Ureter (tissue), 1 donor: ENCODE results near the gene PPIL1. TPM values are rescaled to one million over a fixed set of nuclear protein-coding genes. Genes with fewer than 3 reads are reported as not detected.

Experiments
- DNase-seq: peaks from one replicate; pipeline ENCODE4 v3.0.0-alpha.2; 2020; ENCODE audit warnings: low spot score
- total RNA-seq: library from RNA; stranded (reverse); gene quantifications from one replicate; pipeline ENCODE4 v1.2.4, GENCODE V29; 2023
- donor health status: DM: yes; HTN: yes; CAD: no.

PPIL1 gene
- total RNA-seq, 1 donor from 2014 or later = 39.1 TPM

DNA sequence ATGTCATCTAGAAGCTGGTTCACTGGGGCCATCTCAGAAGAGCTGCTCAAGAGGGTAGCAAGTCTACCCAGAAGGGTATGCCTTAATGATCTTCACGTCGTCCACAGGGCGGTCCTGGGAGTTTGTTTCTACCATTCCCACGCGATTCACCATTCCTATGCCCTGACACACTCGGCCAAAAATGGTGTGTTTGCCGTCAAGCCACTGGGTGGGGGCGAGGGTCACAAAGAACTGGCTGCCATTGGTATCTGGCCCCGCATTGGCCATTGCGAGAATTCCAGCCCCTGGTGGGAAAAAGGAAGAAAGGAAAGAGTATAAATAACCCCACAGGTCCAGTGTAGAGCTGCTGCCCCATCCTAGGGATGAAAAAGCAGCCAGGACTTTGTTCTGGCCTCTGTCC, 18.9 kb downstream of the PPIL1 start:
- DNase-seq = no peak

DNA sequence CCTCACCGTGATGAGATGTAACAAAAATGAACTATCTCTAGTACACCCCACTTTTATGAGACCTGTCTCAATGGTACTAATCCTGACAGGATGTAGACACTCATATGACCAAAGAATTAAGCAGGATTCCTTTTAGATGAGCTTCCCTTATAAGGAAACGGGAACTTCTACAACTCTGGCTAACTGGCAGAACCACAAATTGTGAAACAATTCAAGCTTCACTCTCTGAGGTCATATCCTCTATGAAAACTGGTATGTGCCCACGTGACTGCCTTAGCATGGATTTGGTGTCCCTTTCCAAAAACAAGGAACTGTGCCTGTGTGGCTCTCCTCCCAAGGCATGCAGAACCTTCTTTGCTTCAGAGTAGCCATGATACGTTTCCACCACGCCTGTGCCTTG, 21.3 kb downstream of the PPIL1 start:
- DNase-seq = no peak

DNA sequence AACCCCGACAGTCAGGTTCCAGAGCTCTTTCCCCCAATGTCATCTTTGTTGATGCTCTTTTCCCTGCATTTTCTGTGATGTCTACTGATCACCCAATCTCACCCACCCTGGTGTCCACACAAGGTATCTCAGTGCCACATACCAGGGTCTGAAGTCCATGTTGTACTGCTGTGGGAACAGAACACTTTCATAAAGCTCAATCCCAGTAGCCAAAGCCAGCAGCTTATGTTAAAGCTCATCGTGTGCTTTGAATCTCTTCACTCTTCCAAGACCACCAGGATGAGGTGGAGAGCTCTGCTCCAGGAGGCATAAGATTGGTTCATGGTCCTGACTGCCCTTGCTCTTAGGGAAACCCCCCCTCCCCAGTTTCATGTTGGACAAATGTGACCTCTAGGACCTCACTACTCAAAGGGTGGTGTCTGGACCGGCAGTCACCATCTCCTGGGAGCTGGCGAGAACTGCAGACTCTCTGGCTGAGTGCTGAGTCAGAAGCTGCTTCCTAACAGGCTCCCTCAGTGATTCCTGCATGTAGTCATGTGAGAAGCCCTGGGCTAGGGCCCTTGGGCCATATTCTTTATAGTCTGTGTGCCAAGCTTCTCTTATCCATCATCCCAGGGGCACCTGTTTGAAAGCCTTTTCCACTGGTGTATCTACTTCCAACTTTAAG, 22.0 kb downstream of the PPIL1 start:
- no peak for DNase-seq

DNA sequence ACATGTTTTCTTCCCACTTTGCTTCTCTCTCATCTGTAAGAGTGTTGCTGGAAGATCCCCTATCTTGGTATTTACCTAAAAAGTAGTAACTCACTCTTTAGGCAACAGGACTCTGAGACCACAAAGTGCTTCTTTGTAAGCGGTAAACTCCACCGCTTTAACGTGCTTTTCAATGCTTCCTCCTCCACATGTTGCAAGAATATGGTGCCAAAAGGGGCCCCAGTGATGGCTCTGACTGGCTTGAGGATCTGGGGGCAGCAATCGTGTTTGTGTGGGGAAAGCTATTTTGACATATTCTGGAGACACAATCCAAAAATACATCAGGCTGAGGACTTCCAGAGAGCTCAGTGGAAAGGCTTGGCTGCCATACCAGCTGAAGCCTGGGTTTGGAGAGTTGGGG, 23.0 kb downstream of the PPIL1 start:
- DNase-seq = no peak

DNA sequence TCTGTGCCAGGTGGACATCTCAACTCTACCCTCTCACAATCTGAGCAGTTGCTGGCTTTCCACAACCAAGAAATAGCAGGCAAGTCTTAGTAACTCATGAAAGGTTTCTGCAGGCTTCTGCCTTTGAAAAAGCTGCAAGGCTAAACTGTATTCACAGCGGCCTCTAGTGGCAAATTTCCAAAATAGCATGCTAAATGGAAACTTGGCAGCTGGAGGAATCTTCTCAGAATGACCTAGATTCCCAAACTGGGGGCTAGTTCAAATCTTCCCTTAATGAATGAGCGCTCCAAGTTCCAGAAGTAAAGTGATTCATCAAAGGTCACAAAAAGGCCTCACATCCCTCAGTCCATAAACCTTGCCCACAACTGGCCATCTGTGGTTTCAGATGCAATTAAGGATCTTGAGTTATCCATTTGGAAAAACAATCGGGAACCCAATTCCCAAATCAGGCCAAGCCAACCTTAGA, 23.4 kb downstream of the PPIL1 start:
- peak; percentile 74 for DNase-seq

DNA sequence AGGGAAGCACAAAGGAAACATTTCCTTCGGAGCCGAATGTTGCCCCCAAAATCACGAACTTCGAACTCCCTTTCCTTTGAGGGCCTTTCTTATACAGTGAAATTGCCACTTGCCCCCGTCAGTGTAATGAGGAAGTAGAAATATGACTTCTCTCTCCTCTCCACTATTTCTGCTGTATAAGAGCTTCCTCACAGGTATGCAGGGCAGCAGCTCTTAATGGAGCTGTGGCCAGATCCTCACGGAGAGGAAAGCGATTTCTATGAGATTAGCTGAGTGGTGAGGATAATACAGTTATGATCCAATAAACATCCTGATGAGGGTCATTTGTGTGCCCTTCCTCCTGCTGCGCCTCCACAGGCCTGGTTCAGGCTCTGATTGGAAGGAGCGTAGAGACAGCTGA, 24.6 kb downstream of the PPIL1 start:
- DNase-seq = no peak

DNA sequence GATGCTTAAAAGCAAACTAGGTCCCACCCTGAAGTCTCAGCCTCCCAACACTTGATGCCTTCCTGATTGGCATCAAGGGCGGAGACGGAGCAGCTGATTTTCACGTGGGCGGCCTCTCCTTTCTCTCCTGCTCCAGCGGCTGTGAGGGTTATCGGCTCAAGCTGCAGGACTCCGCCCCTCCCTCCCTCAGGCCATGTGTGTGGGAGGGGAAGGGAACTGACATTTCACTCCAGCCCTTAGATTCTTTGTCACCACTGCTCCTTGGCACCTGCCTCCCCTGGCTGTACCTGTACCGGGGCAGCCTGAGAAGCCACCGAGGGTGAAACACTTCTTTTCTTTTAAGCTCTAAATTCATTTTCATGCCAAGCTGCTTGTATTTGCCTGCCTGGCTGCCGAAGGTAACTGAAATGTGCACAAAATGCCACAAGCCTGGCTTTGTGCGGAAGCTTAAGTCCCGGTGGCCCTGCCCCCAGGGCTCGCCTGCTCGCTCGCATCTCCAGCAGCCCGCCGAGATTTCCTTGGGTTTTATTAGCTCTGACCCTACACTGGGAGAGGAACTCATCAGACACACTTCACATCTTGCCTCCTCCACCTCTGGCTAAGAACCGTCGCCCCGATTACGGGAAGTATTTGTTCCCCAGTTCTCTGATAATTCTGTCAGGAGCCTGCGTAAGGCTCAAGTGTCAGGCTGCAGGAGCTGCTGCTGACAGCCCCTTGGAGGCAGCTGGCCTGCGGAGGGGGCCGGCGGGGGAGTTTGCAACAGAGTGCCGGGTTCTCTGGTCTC, 25.8 kb downstream of the PPIL1 start:
- DNase-seq = peak; percentile 77

DNA sequence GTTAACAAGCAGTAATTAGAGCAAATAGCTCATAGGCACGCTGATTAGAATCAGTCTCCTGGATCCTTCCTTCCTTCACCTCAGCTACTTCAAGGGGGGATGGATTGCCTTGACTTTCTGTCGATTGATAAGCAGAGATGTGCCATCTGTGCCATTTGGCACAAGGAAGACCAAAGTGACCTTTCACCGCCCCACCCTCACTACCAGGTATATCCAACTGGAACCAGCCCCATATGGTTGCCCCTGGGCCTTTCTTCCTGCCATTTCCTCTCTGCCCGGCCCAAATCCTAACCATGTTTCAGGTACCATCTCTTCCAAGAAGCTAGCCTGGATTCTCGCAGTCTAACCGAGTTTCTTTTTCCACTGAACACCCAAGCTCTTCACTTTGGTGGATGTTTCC, 26.6 kb downstream of the PPIL1 start:
- DNase-seq = no peak

DNA sequence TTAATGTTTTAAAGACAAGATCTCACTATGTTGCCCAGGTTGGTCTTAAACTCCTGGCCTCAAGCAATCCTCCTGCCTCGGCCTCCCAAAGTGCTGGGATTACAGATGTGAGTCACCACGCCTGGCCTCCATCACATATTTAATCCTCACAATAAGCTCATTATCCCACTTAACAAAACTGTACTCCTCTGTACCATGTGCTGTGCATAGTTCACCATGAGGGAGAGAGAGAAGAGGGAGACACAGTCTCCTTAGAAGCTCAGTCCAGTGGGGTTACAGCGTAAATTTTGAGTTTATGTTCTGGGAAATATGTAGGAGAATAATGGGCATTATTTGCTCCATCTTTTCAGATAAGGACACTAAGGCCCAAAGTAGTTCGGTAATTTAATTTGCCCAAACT, 27.5 kb downstream of the PPIL1 start:
- DNase-seq = no peak

DNA sequence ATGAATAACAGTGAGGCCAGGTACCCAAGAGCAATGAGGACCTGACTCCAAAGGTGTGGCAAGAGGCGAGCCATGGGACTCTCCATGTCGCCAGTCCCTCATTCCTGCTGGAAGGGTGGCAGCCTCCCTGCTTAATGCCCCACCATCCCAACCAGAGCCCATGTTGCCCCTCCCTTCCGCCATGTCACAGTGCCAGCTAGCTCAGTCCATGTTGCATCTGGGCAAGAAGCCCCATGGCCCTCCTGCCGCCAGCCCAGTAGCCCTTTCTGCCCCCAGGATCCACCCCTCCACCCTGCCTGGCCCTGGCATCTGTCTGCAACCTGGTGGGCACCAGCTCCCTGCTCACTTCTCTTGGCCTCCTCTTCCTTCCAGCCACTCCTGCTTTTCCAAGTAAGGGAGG, 29.4 kb downstream of the PPIL1 start:
- DNase-seq = no peak

DNA sequence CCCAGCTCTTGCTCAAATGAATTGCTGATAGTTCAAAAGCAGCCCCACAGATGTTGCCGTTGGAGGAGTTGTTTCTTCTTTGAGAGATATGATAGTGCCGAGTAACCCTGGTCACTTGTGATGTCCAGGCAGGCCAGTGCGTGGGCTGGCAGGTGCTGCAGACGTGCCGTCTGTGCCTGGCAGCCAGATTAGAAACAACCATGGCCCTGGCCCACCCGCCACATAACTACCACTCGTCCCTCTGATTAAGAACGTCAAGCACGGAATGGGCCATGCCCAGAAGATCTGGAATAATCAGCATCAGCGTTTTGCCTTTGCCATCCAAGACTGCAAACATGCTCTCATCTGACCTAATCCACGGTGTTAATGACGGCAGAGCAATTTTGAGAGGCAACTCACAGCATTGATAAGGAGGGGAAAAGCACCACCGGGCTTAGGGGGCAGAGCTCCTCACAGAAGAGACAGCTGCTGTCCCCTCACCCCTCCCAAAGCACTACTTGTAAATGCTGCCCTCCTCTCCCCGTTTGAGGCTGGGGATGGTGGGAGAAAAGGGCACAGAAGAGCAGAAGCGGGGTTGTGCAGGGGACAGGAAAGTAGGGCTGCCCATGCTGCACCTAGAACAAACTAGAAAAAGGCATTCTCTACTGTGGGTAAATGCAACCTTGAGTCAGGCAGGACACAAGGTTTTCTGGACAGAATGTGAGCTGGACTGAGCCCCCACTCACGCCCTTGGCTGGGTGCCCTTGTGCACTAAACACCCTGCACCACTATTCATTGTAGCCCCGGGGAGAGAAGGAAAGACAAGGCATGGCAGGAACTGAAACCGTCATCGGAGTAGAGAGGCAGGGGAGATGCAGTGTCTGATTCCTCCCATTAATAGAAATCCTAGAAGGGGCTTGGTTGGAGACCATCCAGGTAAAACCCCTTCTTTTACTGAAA, 30.1 kb downstream of the PPIL1 start:
- DNase-seq = no peak

DNA sequence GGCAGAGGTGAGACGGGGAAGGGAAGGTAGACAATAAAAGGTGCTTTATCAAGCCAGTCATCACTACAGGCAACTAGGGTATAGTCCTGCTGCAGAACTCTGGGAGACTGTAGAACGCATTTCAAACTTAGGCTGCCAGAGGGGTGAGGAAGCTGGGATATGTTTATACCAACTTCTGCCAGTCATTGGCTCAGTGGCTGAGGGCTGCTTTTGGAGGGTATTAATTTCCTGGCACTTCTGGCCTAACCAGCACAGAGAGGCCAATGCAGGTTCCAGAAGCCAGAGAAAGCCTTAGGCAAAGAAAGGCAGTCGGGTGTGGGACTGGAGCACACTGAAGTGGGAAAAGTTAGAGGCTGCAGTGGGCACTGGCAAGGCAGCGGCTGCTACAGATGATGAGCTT, 31.4 kb downstream of the PPIL1 start:
- no peak for DNase-seq

DNA sequence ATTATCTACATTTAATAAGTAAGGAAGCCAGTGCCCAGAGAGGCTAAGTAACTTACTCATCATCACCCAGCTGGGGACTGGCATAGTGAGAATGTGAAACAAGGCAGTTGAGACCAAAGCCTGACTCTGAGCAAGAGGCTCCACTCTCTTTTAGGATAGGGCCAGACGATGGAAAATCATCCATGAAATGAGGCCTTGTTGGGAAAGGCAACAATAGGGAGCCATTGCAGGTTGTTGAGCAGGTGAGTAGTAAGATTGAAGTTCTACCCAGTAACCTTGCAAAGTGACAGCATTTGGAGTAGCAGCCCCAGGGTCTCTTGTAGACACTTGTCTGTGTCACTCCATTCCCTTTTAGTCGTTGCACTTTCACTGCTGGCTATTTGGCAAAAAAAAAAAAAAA, 32.8 kb downstream of the PPIL1 start:
- DNase-seq = no peak

DNA sequence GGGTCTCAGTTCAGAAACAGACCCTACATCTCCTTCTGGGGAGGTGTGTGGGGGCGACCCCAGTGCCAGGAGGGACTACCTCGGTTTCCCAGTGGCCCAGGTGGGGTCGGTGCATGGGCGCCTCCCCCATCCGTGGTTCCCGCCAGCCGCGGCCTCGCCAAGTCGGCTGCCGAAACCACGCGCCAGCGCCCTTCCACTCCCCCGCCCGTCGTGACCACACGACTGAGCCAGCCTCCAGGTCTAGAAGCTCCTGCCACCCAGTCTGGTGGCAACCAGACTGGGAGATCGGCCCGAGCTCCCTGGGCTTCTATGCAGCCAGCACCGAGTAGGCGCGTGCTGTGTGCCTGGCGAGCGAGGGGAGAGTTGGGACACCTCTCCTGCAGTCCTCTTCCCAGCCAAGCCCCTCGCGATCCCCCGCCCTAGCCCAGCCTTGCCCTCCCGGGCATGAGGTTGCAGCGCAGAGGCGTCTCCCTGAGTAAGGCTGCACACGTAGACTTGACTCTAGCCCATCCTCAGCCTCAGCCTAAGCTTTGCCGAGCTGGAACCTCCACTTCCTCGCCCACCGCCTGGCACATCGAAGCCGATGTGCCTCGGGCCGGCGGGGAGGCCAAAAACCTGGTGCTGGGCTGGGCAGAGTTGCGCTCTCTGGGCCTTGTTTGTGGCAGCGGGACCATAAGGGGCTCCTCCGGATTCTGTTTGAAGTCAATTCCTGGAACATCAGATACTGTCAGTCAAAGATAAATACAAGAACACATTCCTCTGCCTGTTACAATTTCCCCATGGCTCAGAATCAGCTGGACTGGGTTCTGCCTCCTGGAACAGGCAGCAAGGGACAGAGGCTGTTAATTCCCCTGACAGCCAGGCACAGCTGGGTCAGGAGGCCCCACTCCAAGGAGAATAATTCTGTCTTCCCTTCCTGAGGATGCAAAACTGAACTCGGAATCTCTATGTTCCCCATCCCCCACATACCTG, 33.9 kb downstream of the PPIL1 start:
- no peak for DNase-seq

DNA sequence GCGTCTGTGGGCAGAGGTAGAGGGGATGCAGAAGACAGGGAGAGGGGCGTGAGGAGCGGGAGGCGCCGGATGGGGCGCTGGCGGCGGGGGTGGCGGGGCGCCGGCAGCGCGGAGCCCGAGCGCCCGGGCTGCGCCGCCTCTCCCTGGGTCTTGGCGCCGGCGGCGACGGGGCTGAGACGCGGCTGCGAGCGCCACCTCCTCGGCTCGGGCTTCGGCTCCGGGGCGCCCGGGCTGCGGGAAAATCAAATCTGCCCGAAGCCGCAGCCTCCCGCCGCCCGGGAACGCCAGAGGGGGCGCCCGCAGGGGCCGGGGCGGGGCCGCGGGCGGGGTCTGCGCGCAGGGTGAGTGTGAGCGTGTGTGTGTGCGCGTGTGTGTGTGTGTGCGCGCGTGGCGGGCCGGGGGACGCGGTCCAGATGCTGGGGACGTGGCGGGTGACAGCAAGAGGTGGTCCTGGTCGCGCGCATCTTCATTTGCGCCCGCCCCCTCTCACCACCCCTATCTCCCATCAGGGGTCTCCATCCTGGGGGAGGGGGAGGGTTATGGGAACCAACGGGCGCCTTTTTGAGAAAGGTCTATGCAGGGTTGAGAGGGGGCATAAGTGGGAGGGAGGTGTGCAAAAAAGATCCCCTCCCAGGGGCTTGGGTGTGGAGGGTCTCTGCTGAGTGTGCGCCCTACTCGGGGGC, 34.7 kb downstream of the PPIL1 start:
- no peak for DNase-seq

DNA sequence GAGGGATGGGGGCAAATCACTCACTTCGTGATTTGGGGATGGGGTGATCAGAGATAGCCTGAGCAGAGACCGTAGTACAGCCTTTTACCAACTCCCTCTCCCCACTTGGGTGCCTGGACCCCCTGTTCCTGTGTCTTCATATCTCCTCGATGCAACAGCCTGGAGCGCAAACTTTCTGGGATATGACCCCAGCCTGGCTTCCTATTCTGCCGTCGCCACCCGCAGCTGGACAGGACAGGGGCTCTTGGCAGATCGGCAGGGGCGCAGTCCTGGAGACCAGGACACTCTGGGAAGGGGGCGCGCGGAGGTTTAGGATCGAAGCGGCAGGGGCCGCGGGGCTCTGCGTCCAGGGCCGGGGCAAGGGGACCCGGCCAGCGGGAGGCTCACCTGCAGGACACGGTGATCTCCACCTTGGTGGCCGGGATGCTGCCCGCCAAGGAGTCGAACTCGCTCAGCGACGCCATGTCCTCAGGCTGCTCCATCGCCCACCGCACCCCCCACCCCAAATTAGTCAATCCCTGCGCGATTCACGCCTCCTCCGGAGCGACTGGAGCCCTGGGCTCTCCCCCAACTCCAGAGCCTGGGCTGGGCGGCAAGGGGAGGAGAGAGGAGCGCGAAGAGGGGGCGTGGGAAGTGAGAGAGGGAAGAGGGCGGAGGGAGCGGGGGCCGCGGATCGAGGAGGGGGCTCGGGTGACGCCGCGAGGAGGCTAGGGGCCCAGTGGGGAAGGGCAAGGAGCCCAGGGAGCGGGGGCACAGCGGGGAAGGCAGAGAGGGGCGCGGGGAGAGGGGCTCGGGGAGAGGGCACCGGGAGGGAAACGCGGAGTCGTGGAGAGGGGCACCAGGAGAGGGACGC, 35.5 kb downstream of the PPIL1 start, which contains the start of gene CPNE5:
TSS of gene CPNE5 (minus strand) at position 549 of the 853 bp plus-strand sequence. CDS start at position 482, 67 bp downstream.
- DNase-seq = no peak

DNA sequence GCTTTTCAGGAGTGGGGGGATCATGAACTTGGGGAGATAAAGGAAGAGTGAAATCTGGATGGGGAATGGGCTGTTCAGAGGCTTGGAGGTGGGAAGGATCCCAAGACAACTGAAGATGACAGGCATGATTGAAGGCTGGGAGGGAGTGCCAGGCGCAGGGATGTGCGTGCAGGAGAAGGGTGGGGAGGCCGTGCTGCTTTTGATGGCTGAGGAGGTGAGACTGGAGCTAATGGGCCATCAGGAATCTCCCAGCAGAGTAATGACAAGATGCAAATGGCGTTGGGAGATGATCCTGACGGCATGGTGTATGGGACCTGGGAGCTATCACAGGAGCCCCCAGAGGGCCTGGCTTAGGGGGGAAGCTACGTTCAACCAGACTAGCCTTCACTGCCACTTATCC, 36.9 kb downstream of the PPIL1 start:
- DNase-seq = no peak

DNA sequence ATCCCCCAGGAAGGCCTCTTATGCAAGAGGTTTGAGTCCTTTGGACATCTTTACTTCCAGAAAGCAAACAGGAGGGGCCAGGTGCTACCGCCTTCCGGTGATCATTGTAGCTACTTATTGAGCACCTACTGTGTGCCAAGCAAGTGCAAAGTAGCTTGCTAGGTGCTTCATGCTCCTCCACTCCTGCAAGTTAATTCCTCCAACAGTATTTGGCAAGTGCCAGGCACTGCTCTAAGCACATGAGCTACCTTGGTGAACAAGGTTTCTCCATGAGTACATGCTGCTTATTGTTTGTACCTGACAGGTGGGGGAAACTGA, 37.6 kb downstream of the PPIL1 start:
- no peak for DNase-seq
